Natural killer cell (primary cell): ENCODE data around the gene TXNDC11. TPM values are rescaled to one million over a fixed set of nuclear protein-coding genes. Genes with fewer than 3 reads are reported as not detected.

Experiments
- ATAC-seq, 3 donors: fragments of 150-1000 bp in 2 of 3; fragments of 200-7000 bp in 1 of 3; cut with Tn5 transposase; 1 replicate in 1 of 3; 2 replicates in 2 of 3; pipeline ENCODE4 v1.10.0; 2021; ENCODE audit warnings: mild to moderate bottlenecking in 2 of 3, moderate library complexity in 2 of 3
- DNase-seq, 2 donors: peaks; one replicate each; pipeline versions ENCODE4 v3.0.0 to v3.0.0-alpha.2; 2013 to 2021; ENCODE audit warnings: mixed read lengths in 1 of 2
- H3K27ac ChIP-seq: one replicate; pipeline ENCODE4 v1.5.1; 2013; ENCODE audit warnings: mild to moderate bottlenecking, low read length
- H3K27me3 ChIP-seq: one replicate; pipeline ENCODE4 v1.6.1; 2013; ENCODE audit warnings: low read length; ENCODE audit not compliant: control insufficient read depth, insufficient read depth
- H3K36me3 ChIP-seq: one replicate; pipeline ENCODE4 v1.6.1; 2013; ENCODE audit warnings: low read length; ENCODE audit not compliant: control insufficient read depth, insufficient read depth
- H3K4me1 ChIP-seq: one replicate; pipeline ENCODE4 v1.6.1; 2013; ENCODE audit warnings: low read length; ENCODE audit not compliant: control insufficient read depth, insufficient read depth
- H3K4me3 ChIP-seq: one replicate; pipeline ENCODE4 v1.5.1; 2013; ENCODE audit warnings: low read length
- H3K9me3 ChIP-seq: one replicate; pipeline ENCODE4 v1.6.1; 2013; ENCODE audit warnings: low read length; ENCODE audit not compliant: control insufficient read depth, insufficient read depth
- H3K27ac Mint-ChIP-seq, 2 donors: one replicate each; pipeline ENCODE4 v1.8.0; 2022; ENCODE audit warnings: mild to moderate bottlenecking in 2 of 2, mixed read lengths in 2 of 2, moderate library complexity in 1 of 2
- H3K27me3 Mint-ChIP-seq, 2 donors: one replicate each; pipeline ENCODE4 v1.8.0; 2022; ENCODE audit warnings: low read depth in 2 of 2, mixed read lengths in 2 of 2
- H3K36me3 Mint-ChIP-seq: one replicate; pipeline ENCODE4 v1.8.0; 2022; ENCODE audit warnings: mixed read lengths
- H3K4me1 Mint-ChIP-seq, 2 donors: one replicate each; pipeline ENCODE4 v1.8.0; 2022; ENCODE audit warnings: mixed read lengths in 2 of 2
- H3K4me3 Mint-ChIP-seq: one replicate; pipeline ENCODE4 v1.8.0; 2022; ENCODE audit warnings: mild to moderate bottlenecking, moderate library complexity, mixed read lengths
- H3K9me3 Mint-ChIP-seq, 2 donors: one replicate each; pipeline ENCODE4 v1.8.0; 2022; ENCODE audit warnings: mixed read lengths in 2 of 2
- WGBS: methylation state at CpG from one replicate; pipeline ENCODE4 v1.1.7; 2013; ENCODE audit warnings: missing lambda C conversion rate; ENCODE audit not compliant: insufficient coverage; 5-methylcytosine and 5-hydroxymethylcytosine counted together
- intact Hi-C: fragments of 100-400 bp; cut with micrococcal nuclease; formaldehyde crosslinking; loops from one replicate; pipeline ENCODE4 v1.14.2; 2022
- total RNA-seq, 4 donors: library from RNA; stranded (reverse); fragments of 120-200 nt in 1 of 4; gene quantifications; one replicate each; pipeline versions ENCODE4 v1.2.3 to v1.2.4, GENCODE V29; 2013 to 2022
- TF ChIP-seq, protein P1 (sequence below): fragments of 200-600 bp; IDR thresholded peaks from one replicate; pipeline ENCODE4 v1.8.0; 2022; ENCODE audit warnings: antibody characterized with exemption

Gene TXNDC11
- total RNA-seq, 3 donors from 2014 or later (not counting 1 experiment from before 2014, with no cell fraction given): 63.4 to 99.2 (median 68.9) TPM

- Mint-ChIP-seq H3K4me3 (peak overlapping the region; percentile 21), H3K27ac (peak overlapping the region in 1 of 2 donors; percentile 14), H3K9me3 (no peaks in the 10 kb centered on the region), H3K36me3 (no peaks in the 10 kb centered on the region), H3K27me3 (no peaks in the 10 kb centered on the region), H3K4me1 (peaks cover 0 to 25% of the 10 kb centered on the region in 2 donors)
- Histone ChIP-seq H3K27me3 (peaks cover 6% of the 10 kb centered on the region), H3K9me3 (no peaks in the 10 kb centered on the region), H3K27ac (no peak overlapping the region), H3K4me3 (no peak overlapping the region), H3K36me3 (peaks cover 7% of the 10 kb centered on the region), H3K4me1 (peaks cover 57% of the 10 kb centered on the region)
- WGBS: 92% methylated on average over 8 of the region's 8 CpGs
- ATAC-seq: no peak
- DNase-seq: no peak
- intact Hi-C loops: no loop called here
- TF ChIP-seq, protein P1, sequence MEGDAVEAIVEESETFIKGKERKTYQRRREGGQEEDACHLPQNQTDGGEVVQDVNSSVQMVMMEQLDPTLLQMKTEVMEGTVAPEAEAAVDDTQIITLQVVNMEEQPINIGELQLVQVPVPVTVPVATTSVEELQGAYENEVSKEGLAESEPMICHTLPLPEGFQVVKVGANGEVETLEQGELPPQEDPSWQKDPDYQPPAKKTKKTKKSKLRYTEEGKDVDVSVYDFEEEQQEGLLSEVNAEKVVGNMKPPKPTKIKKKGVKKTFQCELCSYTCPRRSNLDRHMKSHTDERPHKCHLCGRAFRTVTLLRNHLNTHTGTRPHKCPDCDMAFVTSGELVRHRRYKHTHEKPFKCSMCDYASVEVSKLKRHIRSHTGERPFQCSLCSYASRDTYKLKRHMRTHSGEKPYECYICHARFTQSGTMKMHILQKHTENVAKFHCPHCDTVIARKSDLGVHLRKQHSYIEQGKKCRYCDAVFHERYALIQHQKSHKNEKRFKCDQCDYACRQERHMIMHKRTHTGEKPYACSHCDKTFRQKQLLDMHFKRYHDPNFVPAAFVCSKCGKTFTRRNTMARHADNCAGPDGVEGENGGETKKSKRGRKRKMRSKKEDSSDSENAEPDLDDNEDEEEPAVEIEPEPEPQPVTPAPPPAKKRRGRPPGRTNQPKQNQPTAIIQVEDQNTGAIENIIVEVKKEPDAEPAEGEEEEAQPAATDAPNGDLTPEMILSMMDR: no peak
These were observed 71.0 kb downstream of the TXNDC11 start for GRCh38 chr16:11671676-11672075.

GRCh38 chr16:11671271-11671670 lies 71.4 kb downstream of the TXNDC11 start:
- no peak for ATAC-seq
- Histone ChIP-seq H3K27ac (no peak overlapping the region), H3K4me3 (no peak overlapping the region), H3K27me3 (peaks cover 6% of the 10 kb centered on the region), H3K36me3 (peaks cover 4% of the 10 kb centered on the region), H3K4me1 (peaks cover 55% of the 10 kb centered on the region), H3K9me3 (no peaks in the 10 kb centered on the region)
- DNase-seq: no peak
- 98% methylated on average over 2 of the region's 2 CpGs for WGBS
- Mint-ChIP-seq H3K4me3 (peak overlapping the region; percentile 21), H3K36me3 (no peaks in the 10 kb centered on the region), H3K27ac (no peak overlapping the region), H3K27me3 (peaks cover 0 to 2% of the 10 kb centered on the region in 2 donors), H3K4me1 (peaks cover 2 to 28% of the 10 kb centered on the region in 2 donors), H3K9me3 (no peaks in the 10 kb centered on the region)
- intact Hi-C loops: no loop called here
- TF ChIP-seq, protein P1: no peak

- peaks cover 8 to 35% of the 10 kb centered on the region in 2 donors for H3K4me1 Mint-ChIP-seq
- WGBS: 74% methylated on average over 26 of the region's 27 CpGs
- intact Hi-C loops: no loop called here
These were observed 72.2 kb downstream of the TXNDC11 start for GRCh38 chr16:11670171-11671131.

More at GRCh38 chr16:11670171-11671131, 72.2 kb downstream of the TXNDC11 start:
- Mint-ChIP-seq H3K27me3 (peaks cover 0 to 2% of the 10 kb centered on the region in 2 donors), H3K27ac (no peak overlapping the region), H3K9me3 (no peaks in the 10 kb centered on the region), H3K36me3 (no peaks in the 10 kb centered on the region), H3K4me3 (peak overlapping the region; percentile 87)
- Histone ChIP-seq H3K27me3 (peaks cover 6% of the 10 kb centered on the region), H3K36me3 (no peaks in the 10 kb centered on the region), H3K4me1 (peaks cover 56% of the 10 kb centered on the region), H3K9me3 (no peaks in the 10 kb centered on the region), H3K27ac (peak overlapping the region; percentile 78), H3K4me3 (peak overlapping the region; percentile 43)
- ATAC-seq: no peak
- TF ChIP-seq, protein P1: no peak
- DNase-seq: peak in 1 of 2 donors; percentile 65
